HL-60 (cell line): ENCODE results near the gene ZNF319.

Experiments
- DNase-seq, 2 experiments: peaks; one replicate each; pipeline ENCODE4 v3.0.0-alpha.2; 2010 to 2020; ENCODE audit warnings: low read depth in 1 of 2, low spot score in 1 of 2
- H3K27ac ChIP-seq: fragments of 250-450 bp; sonication (Bioruptor Pico); replicated peaks from 2 replicates; pipeline ENCODE4 v1.5.1; 2020; ENCODE audit warnings: mild to moderate bottlenecking, moderate library complexity
- H3K27me3 ChIP-seq: fragments of 250-450 bp; sonication (Bioruptor Pico); 2 replicates; pipeline ENCODE4 v1.5.1; 2021; ENCODE audit warnings: mild to moderate bottlenecking, moderate library complexity; ENCODE audit not compliant: insufficient read depth, poor library complexity, severe bottlenecking
- H3K4me3 ChIP-seq: replicated peaks from 2 replicates; pipeline ENCODE4 v1.5.1; 2011; ENCODE audit warnings: mild to moderate bottlenecking, control low read depth, low read length; ENCODE audit not compliant: insufficient read depth
- CTCF ChIP-seq: IDR thresholded peaks from one replicate; pipeline ENCODE4 v1.5.1; 2011; ENCODE audit warnings: low read length, control low read depth, inconsistent platforms; ENCODE audit not compliant: insufficient read depth
- GABPA ChIP-seq: IDR thresholded peaks from 2 replicates; pipeline ENCODE4 v1.6.1; 2012; ENCODE audit warnings: low read depth
- POLR2AphosphoS5 ChIP-seq: IDR thresholded peaks from 2 replicates; pipeline ENCODE4 v1.6.1; 2012; ENCODE audit warnings: low read depth
- REST ChIP-seq: IDR thresholded peaks from 2 replicates; pipeline ENCODE4 v1.6.1; 2012; ENCODE audit warnings: low read depth; ENCODE audit not compliant: insufficient replicate concordance
- SPI1 ChIP-seq: IDR thresholded peaks from 2 replicates; pipeline ENCODE4 v1.6.1; 2012; ENCODE audit warnings: low read depth, mild to moderate bottlenecking, borderline replicate concordance

The ZNF319 gene

GRCh38 chr16:57984443-57985203, 15.8 kb downstream of the ZNF319 start:
- DNase-seq: peak in 1 of 2 experiments; percentile 48
- H3K4me3 ChIP-seq: peak overlapping the region; percentile 25
- H3K27me3 ChIP-seq: peaks cover 4% of the 10 kb centered on the region
- H3K27ac ChIP-seq: no peak overlapping the region
- TF ChIP-seq GABPA (no peak), REST (no peak), POLR2AphosphoS5 (no peak)

GRCh38 chr16:57982385-57982784, 18.1 kb downstream of the ZNF319 start:
- no peak for DNase-seq
- no peak for TF ChIP-seq GABPA
- no peak for TF ChIP-seq SPI1
- TF ChIP-seq CTCF: no peak
- no peak for TF ChIP-seq REST
- TF ChIP-seq POLR2AphosphoS5: no peak
- H3K4me3 ChIP-seq: no peak overlapping the region

GRCh38 chr16:57981636-57982035, 18.8 kb downstream of the ZNF319 start:
- Histone ChIP-seq H3K4me3 (no peak overlapping the region), H3K27ac (no peak overlapping the region), H3K27me3 (peaks cover 2% of the 10 kb centered on the region)
- no peak for TF ChIP-seq GABPA
- TF ChIP-seq SPI1: no peak
- TF ChIP-seq CTCF: no peak
- TF ChIP-seq REST: no peak
- DNase-seq: no peak

More at GRCh38 chr16:57982385-57982784, 18.1 kb downstream of the ZNF319 start:
- Histone ChIP-seq H3K27me3 (peaks cover 2% of the 10 kb centered on the region), H3K27ac (no peak overlapping the region)
